ENCODE measurements around the gene MAPRE3. TPM values are rescaled to one million over a fixed set of nuclear protein-coding genes. Genes with fewer than 3 reads are reported as not detected.

Gene MAPRE3
- total RNA-seq, 4 donors from 2014 or later: 11.5 to 24.2 (median 12.3) TPM

DNA sequence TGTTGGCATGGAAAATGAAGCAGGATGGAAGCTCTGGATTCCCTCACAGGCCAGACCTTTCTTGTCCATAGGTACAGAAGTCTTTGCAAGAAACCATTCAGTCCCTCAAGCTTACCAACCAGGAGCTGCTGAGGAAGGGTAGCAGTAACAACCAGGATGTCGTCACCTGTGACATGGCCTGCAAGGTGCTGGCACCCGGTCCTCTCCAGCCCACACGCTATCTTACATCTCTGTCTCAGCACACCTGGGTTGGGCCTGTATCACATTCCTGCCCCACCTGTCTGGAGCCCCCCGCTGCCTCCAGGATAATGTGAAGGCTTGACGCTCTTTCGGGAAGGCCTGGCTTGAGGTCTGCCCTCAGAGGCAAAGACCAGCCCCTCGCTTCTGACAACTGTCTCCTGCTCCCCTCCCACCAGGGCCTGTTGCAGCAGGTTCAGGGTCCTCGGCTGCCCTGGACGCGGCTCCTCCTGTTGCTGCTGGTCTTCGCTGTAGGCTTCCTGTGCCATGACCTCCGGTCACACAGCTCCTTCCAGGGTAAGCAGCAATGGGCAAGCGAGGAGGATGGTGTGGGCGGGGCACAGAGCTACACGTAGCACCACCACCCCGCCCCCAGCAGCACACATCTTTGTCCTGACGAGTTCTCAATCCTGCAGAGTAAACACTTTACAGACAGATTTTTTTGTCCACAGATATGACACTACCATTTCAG is 68.3 kb downstream of the MAPRE3 start:
- no peak for DNase-seq (ENCODE audit: low spot score)
- ATAC-seq (ENCODE audit: low FRiP score): no peak
- TF ChIP-seq, protein P1, sequence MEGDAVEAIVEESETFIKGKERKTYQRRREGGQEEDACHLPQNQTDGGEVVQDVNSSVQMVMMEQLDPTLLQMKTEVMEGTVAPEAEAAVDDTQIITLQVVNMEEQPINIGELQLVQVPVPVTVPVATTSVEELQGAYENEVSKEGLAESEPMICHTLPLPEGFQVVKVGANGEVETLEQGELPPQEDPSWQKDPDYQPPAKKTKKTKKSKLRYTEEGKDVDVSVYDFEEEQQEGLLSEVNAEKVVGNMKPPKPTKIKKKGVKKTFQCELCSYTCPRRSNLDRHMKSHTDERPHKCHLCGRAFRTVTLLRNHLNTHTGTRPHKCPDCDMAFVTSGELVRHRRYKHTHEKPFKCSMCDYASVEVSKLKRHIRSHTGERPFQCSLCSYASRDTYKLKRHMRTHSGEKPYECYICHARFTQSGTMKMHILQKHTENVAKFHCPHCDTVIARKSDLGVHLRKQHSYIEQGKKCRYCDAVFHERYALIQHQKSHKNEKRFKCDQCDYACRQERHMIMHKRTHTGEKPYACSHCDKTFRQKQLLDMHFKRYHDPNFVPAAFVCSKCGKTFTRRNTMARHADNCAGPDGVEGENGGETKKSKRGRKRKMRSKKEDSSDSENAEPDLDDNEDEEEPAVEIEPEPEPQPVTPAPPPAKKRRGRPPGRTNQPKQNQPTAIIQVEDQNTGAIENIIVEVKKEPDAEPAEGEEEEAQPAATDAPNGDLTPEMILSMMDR (IDR thresholded peaks at IDR 0.05): no peak

DNA sequence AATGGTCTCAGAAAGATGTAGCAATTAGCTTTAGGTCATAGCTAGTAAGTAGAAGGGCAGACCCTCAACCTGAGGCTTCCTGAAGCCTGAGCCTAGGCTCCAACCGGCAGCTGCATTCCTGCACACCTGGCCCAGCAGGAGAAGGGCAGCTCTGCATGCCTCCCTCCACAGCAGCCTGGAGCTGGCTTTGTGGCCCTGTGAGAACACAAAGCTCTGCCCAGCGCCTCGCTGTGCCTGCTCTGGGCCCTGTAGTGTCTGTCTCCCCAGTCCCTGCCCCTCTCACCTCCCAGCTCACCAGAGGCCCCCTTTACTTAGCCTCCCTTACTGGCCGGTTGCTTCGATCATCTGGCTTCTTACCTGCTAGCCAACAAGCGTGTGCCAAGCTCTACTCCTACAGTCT is 69.0 kb downstream of the MAPRE3 start:
- no peak for ATAC-seq (ENCODE audit: low FRiP score)
- TF ChIP-seq, protein P1 (IDR thresholded peaks at IDR 0.05): no peak

DNA sequence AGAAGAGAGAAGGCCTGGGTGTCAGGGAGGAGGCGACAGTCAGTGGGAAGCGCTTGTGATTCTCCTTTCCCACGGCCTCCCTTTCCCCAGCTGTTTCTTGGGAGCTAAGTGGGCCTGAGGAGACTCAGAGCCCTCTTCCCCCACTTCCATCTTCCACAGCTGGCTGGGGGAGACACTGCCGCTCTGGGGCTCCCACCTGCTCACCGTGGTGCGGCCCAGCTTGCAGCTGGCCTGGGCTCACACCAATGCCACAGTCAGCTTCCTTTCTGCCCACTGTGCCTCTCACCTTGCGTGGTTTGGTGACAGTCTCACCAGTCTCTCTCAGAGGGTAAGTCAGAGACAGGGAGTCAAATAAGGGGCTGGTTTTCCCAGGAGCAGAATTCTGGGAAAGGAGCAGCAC is 69.4 kb downstream of the MAPRE3 start:
- ATAC-seq (ENCODE audit: low FRiP score) (no peak), DNase-seq (ENCODE audit: low spot score) (no peak)
- TF ChIP-seq, protein P1 (IDR thresholded peaks at IDR 0.05): no peak

More for the DNA sequence above, 69.0 kb downstream of the MAPRE3 start:
- DNase-seq (ENCODE audit: low spot score): no peak

DNA sequence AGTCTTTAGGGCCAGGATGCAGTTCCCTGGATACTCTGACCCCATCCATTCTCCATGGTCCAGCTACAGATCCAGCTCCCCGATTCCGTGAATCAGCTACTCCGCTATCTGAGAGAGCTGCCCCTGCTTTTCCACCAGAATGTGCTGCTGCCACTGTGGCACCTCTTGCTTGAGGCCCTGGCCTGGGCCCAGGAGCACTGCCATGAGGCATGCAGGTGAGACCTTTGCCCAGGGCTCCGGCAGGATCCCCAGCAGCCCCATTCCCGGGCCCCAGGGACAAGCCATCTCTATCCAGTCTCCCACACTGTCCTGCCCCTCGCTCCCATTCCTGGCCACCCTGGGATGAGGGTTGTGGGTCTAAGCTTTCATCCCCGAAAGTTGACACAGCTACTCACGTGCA is 69.8 kb downstream of the MAPRE3 start:
- DNase-seq (ENCODE audit: low spot score) (no peak), ATAC-seq (ENCODE audit: low FRiP score) (no peak)
- TF ChIP-seq, protein P1 (IDR thresholded peaks at IDR 0.05): no peak

DNA sequence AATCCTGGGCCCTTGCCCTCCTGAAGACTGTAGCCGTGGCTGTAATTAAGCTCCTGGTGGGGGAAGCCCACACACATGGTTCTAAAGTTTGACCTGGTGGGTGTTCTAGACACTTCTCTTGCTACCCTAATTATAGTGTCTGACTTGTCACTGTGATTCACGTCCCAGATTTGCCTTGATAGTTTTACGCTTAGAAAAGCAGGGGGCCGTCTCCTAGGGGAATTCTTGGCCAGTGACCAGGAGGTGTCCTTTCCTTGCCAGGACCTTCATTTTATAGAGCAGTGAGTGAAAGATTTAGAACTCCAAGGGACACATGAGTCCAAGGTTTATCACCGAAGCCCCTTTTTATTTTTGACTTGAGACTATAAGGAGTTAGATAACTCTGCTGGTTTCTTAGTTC is 71.3 kb downstream of the MAPRE3 start:
- TF ChIP-seq, protein P1 (IDR thresholded peaks at IDR 0.05): no peak
- ATAC-seq (ENCODE audit: low FRiP score) (no peak), DNase-seq (ENCODE audit: low spot score) (no peak)

DNA sequence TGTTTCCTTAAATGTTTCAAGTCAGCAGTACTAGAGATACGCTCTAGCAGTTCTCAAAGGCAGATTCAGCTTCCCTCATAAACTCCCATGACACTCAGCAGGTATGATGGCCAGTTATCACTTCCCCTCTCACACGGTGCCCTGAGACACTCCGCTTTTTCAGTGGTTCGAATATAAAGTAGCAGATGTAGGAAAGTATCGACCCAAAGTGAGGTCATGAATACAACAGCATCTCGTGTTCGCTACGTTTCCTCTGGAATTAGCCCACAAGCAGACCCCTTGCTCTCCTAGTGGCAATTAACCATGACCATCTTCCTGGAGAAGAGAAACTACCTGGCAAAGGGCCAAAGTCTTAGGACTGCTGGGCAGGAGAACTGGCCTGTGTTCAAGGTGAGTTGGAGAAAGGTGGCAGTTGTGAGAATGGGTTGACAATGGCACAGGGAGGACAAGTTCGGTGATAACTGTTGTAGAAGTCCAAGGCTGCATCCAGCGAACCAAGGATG is 71.8 kb downstream of the MAPRE3 start:
- TF ChIP-seq, protein P1 (IDR thresholded peaks at IDR 0.05): no peak
- ATAC-seq (ENCODE audit: low FRiP score) (no peak), DNase-seq (ENCODE audit: low spot score) (no peak)

Measured in omental fat pad (tissue), 4 donors.